DOHH2 (cell line): Measurements from ENCODE around the gene CERS3.

Experiments
- H3F3A ChIP-seq: fragments of 200-600 bp; sonication (generic), shearing (Covaris generic); 2 replicates; pipeline ENCODE4 v1.6.0; 2016; ENCODE audit warnings: antibody characterized with exemption, mild to moderate bottlenecking; ENCODE audit not compliant: control insufficient read depth, insufficient read depth
- H3K27ac ChIP-seq: fragments of 200-600 bp; sonication (generic); 2 replicates; pipeline ENCODE4 v1.5.1; 2014; ENCODE audit warnings: low read depth, mild to moderate bottlenecking, low read length, moderate library complexity
- H3K27me3 ChIP-seq: fragments of 200-600 bp; sonication (generic); 2 replicates; pipeline ENCODE4 v1.6.1; 2014; ENCODE audit warnings: mild to moderate bottlenecking, low read length, mixed read lengths; ENCODE audit not compliant: control insufficient read depth
- H3K36me3 ChIP-seq: fragments of 200-600 bp; sonication (generic); 2 replicates; pipeline ENCODE4 v1.6.1; 2014; ENCODE audit warnings: mild to moderate bottlenecking, low read length, moderate library complexity, mixed read lengths; ENCODE audit not compliant: control insufficient read depth
- H3K4me1 ChIP-seq: fragments of 200-600 bp; sonication (generic); 2 replicates; pipeline ENCODE4 v1.6.1; 2014; ENCODE audit warnings: mild to moderate bottlenecking, low read length, mixed read lengths; ENCODE audit not compliant: control insufficient read depth
- H3K4me2 ChIP-seq: fragments of 200-600 bp; sonication (generic); 2 replicates; pipeline ENCODE4 v1.6.0; 2014; ENCODE audit warnings: mild to moderate bottlenecking, low read length, moderate library complexity
- H3K4me3 ChIP-seq: fragments of 200-600 bp; sonication (generic); 2 replicates; pipeline ENCODE4 v1.5.1; 2014; ENCODE audit warnings: mild to moderate bottlenecking, low read length, mixed read lengths
- H3K79me2 ChIP-seq: fragments of 200-600 bp; sonication (generic); 2 replicates; pipeline ENCODE4 v1.6.1; 2014; ENCODE audit warnings: mild to moderate bottlenecking, low read length, mixed read lengths; ENCODE audit not compliant: control insufficient read depth
- H3K9me2 ChIP-seq: fragments of 200-600 bp; sonication (generic); replicated peaks from 2 replicates; pipeline ENCODE4 v1.6.1; 2014; ENCODE audit warnings: mild to moderate bottlenecking, low read length, mixed read lengths; ENCODE audit not compliant: control insufficient read depth
- H3K9me3 ChIP-seq: fragments of 200-600 bp; sonication (generic); 2 replicates; pipeline ENCODE4 v1.6.1; 2014; ENCODE audit warnings: antibody characterized with exemption, low read length, mixed read lengths; ENCODE audit not compliant: control insufficient read depth, insufficient read depth
- H4K20me1 ChIP-seq: fragments of 200-600 bp; sonication (generic); 2 replicates; pipeline ENCODE4 v1.6.0; 2014; ENCODE audit warnings: low read depth, mild to moderate bottlenecking, antibody characterized with exemption, low read length, moderate library complexity; ENCODE audit not compliant: control insufficient read depth, insufficient read depth
- CTCF ChIP-seq: fragments of 200-600 bp; sonication (generic); IDR thresholded peaks from one replicate; pipeline ENCODE4 v1.5.1; 2014; ENCODE audit warnings: antibody characterized with exemption, mild to moderate bottlenecking, low read depth, low read length; ENCODE audit not compliant: poor library complexity, severe bottlenecking
- EZH2phosphoT487 ChIP-seq: fragments of 200-600 bp; sonication (generic); IDR thresholded peaks from 2 replicates; pipeline ENCODE4 v1.6.1; 2017; ENCODE audit warnings: borderline replicate concordance, mild to moderate bottlenecking, antibody characterized with exemption, low read length, moderate library complexity, mixed read lengths

CERS3 gene

DNA sequence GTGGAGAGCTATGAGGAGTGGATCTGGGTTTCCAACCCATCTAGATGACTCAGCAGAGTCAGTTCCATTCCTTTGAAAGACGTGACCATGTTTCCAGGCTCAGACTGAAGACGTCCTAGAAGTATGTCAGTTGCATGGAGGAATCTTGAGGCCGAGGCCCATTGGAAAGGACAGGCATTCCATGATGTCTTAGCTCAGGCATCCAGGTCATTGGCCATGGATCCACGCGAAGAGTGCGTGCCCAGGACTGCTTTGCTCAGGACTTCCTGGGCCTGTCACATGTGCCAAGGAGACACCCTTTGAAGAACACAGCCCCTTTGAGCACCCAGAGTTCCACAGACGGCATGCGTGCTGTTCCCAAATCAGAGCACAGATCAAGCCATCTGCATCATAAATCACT lies 94.7 kb downstream of the CERS3 start:
- Histone ChIP-seq H3K4me2 (no peak overlapping the region), H3K9me2 (no peaks in the 10 kb centered on the region), H3K27ac (no peak overlapping the region), H4K20me1 (no peaks in the 10 kb centered on the region), H3K36me3 (no peaks in the 10 kb centered on the region), H3K9me3 (no peaks in the 10 kb centered on the region), H3K4me1 (peaks cover 5% of the 10 kb centered on the region; the same call in 1 of the 2 replicates), H3K79me2 (no peaks in the 10 kb centered on the region), H3K4me3 (no peak overlapping the region), H3F3A (no peaks in the 10 kb centered on the region), H3K27me3 (no peaks in the 10 kb centered on the region)
- no peak for TF ChIP-seq EZH2phosphoT487
- no peak for TF ChIP-seq CTCF

DNA sequence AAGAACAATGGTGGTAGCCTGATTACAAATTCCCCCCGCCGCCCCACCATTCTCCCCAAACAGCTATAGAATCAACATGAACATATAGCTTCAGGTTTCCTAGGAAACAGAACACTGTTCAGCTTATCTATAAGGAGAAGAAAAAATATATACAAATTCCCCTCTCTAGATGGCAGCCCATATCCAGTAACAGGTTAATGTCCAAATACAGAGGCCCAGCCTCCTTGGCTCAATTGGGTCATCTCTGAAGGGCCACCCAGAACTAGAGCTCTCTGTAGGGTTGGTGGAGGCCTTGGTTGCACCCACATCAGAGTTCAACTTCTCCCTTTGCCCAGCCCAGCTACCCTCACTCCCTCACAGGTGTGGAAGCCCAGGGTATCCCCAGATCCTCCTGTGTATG lies 95.4 kb downstream of the CERS3 start:
- H4K20me1 ChIP-seq = no peaks in the 10 kb centered on the region
- H3K4me1 ChIP-seq = no peaks in the 10 kb centered on the region
- no peaks in the 10 kb centered on the region for H3K36me3 ChIP-seq
- no peak overlapping the region for H3K27ac ChIP-seq
- H3K9me3 ChIP-seq = no peaks in the 10 kb centered on the region
- no peak for TF ChIP-seq CTCF
- no peak for TF ChIP-seq EZH2phosphoT487
- H3K27me3 ChIP-seq = no peaks in the 10 kb centered on the region
- no peak overlapping the region for H3K4me3 ChIP-seq
- no peaks in the 10 kb centered on the region for H3K9me2 ChIP-seq
- H3F3A ChIP-seq = no peaks in the 10 kb centered on the region
- no peak overlapping the region for H3K4me2 ChIP-seq
- no peaks in the 10 kb centered on the region for H3K79me2 ChIP-seq

GRCh38 chr15:100430411-100430810 lies 98.3 kb downstream of the CERS3 start:
- Histone ChIP-seq H3K27ac (no peak overlapping the region), H3K27me3 (no peaks in the 10 kb centered on the region), H3K36me3 (no peaks in the 10 kb centered on the region), H3K4me1 (no peaks in the 10 kb centered on the region), H3K4me2 (no peak overlapping the region), H3K9me2 (no peaks in the 10 kb centered on the region), H3K79me2 (no peaks in the 10 kb centered on the region), H3K4me3 (no peak overlapping the region), H4K20me1 (no peaks in the 10 kb centered on the region), H3K9me3 (no peaks in the 10 kb centered on the region), H3F3A (no peaks in the 10 kb centered on the region)
- no peak for TF ChIP-seq CTCF
- TF ChIP-seq EZH2phosphoT487 = no peak
